Mesendoderm (in vitro differentiated cells): Measurements from ENCODE around the gene PROS1.
"Not testable (repeated sequence)": the region's sequence is repeated elsewhere in the genome, so short reads cannot be mapped to it uniquely, and the experiment has no call there.

Source experiments
- DNase-seq: peaks from one replicate; pipeline ENCODE4 v3.0.0; 2013
- H2AK5ac ChIP-seq: 2 replicates; pipeline ENCODE4 v1.6.1; 2013; ENCODE audit warnings: low read length, inconsistent platforms
- H2BK120ac ChIP-seq: 2 replicates; pipeline ENCODE4 v1.6.1; 2013; ENCODE audit warnings: low read depth, mild to moderate bottlenecking, low read length, moderate library complexity, mixed read lengths
- H2BK15ac ChIP-seq: replicated peaks from 2 replicates; pipeline ENCODE4 v1.6.1; 2013; ENCODE audit warnings: low read depth, mild to moderate bottlenecking, moderate library complexity
- H2BK5ac ChIP-seq: 2 replicates; pipeline ENCODE4 v1.6.1; 2013; ENCODE audit warnings: low read length, inconsistent platforms
- H3K18ac ChIP-seq: 2 replicates; pipeline ENCODE4 v1.6.1; 2013; ENCODE audit warnings: mild to moderate bottlenecking, low read length, mixed read lengths
- H3K23ac ChIP-seq: one replicate; pipeline ENCODE4 v1.6.1; 2013; ENCODE audit warnings: low read length
- H3K27ac ChIP-seq: 2 replicates; pipeline ENCODE4 v1.5.1; 2013; ENCODE audit warnings: low read depth, mild to moderate bottlenecking, inconsistent platforms, low read length, moderate library complexity
- H3K27me3 ChIP-seq: 2 replicates; pipeline ENCODE4 v1.6.1; 2013; ENCODE audit warnings: low read length, control low read depth, mild to moderate bottlenecking, inconsistent platforms; ENCODE audit not compliant: insufficient read depth, poor library complexity
- H3K36me3 ChIP-seq: 2 replicates; pipeline ENCODE4 v1.6.1; 2013; ENCODE audit warnings: low read length, inconsistent platforms; ENCODE audit not compliant: control insufficient read depth, insufficient read depth
- H3K4ac ChIP-seq: one replicate; pipeline ENCODE4 v1.6.1; 2013; ENCODE audit warnings: low read depth, mild to moderate bottlenecking, low read length, moderate library complexity
- H3K4me1 ChIP-seq: 2 replicates; pipeline ENCODE4 v1.6.1; 2013; ENCODE audit warnings: low read depth, low read length, inconsistent platforms; ENCODE audit not compliant: control insufficient read depth
- H3K4me2 ChIP-seq: 2 replicates; pipeline ENCODE4 v1.6.1; 2013; ENCODE audit warnings: low read length
- H3K4me3 ChIP-seq: 2 replicates; pipeline ENCODE4 v1.5.1; 2013; ENCODE audit warnings: mild to moderate bottlenecking, low read length
- H3K56ac ChIP-seq: one replicate; pipeline ENCODE4 v1.6.1; 2013; ENCODE audit warnings: low read length
- H3K79me1 ChIP-seq: 2 replicates; pipeline ENCODE4 v1.6.1; 2013; ENCODE audit warnings: low read length, inconsistent platforms
- H3K79me2 ChIP-seq: 2 replicates; pipeline ENCODE4 v1.6.1; 2013; ENCODE audit warnings: mild to moderate bottlenecking, low read length; ENCODE audit not compliant: control insufficient read depth, insufficient read depth
- H3K9ac ChIP-seq: 2 replicates; pipeline ENCODE4 v1.6.1; 2013; ENCODE audit warnings: low read length, inconsistent platforms
- H4K5ac ChIP-seq: one replicate; pipeline ENCODE4 v1.6.1; 2013; ENCODE audit warnings: low read length
- H4K8ac ChIP-seq: one replicate; pipeline ENCODE4 v1.6.1; 2013; ENCODE audit warnings: low read depth, mild to moderate bottlenecking, control low read depth, low read length, moderate library complexity
- WGBS: extraction: QIAGEN DNeasy Blood & Tissue Kit; methylation state at CpG from one replicate; pipeline ENCODE4 v1.1.7; 2013; ENCODE audit warnings: low lambda C conversion rate, missing lambda C conversion rate; ENCODE audit not compliant: insufficient coverage; ENCODE audit errors: extremely low coverage; 5-methylcytosine and 5-hydroxymethylcytosine counted together

The PROS1 gene

DNA sequence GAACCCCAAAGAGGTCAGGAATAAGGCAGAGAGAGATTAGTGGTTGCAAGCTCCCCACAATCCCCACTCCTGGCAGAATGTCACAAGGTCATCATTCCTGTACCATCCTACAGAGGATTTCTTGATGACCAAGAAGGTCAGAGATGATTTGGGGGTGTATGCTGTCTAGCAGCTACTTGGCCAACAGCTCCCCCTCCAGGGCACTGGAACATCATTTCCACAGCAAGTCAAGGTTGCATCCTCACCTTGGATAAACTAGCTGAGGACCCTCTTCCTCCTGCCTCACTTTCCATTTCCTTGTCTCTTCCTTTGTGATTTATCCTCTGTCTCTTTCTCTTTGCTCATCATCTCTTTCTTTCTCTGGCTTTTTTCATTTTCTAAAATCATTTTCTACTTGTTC is 106.3 kb downstream of the PROS1 start:
- no peaks in the 10 kb centered on the region for H3K27me3 ChIP-seq
- H3K4me3 ChIP-seq: no peak overlapping the region
- no peak overlapping the region for H3K56ac ChIP-seq
- no peak for DNase-seq
- no peak overlapping the region for H2BK5ac ChIP-seq
- no peak overlapping the region for H3K18ac ChIP-seq
- no peak overlapping the region for H3K9ac ChIP-seq
- H4K8ac ChIP-seq: no peak overlapping the region
- H3K4me1 ChIP-seq: no peaks in the 10 kb centered on the region
- H2BK15ac ChIP-seq: no peak overlapping the region
- H3K4me2 ChIP-seq: no peak overlapping the region
- H2BK120ac ChIP-seq: no peak overlapping the region
- no peak overlapping the region for H3K27ac ChIP-seq
- H2AK5ac ChIP-seq: no peak overlapping the region
- no peak overlapping the region for H3K23ac ChIP-seq
- H3K4ac ChIP-seq: no peak overlapping the region
- no peak overlapping the region for H4K5ac ChIP-seq
- H3K36me3 ChIP-seq: no peaks in the 10 kb centered on the region
- H3K79me1 ChIP-seq: no peaks in the 10 kb centered on the region
- H3K79me2 ChIP-seq: no peaks in the 10 kb centered on the region

DNA sequence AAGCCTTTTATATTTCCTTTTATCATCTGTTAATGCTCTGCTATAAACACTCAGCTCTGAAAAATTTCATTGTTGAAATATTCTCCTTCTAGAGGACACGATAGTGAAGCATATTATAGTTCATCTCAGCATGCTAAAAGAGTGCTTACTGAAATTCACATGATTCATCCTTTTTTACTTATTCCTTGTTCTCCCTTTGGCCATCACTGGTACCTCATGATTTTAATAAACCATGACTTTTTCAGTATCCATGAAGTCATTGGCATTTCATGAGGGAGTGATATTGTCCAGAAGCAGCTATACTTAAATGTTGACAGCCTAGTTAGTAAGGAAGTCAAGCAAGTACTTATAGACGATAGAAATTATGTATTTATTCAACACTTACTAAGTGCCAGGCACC is 112.7 kb downstream of the PROS1 start:
- H2AK5ac ChIP-seq: no peak overlapping the region
- no peak overlapping the region for H3K27ac ChIP-seq
- H2BK120ac ChIP-seq: no peak overlapping the region
- no peak overlapping the region for H3K23ac ChIP-seq
- H3K18ac ChIP-seq: no peak overlapping the region
- no peak overlapping the region for H3K9ac ChIP-seq
- H4K5ac ChIP-seq: no peak overlapping the region
- no peak overlapping the region for H4K8ac ChIP-seq
- WGBS: no CpG with 5 or more reads among the region's 2 CpGs
- H2BK5ac ChIP-seq: no peak overlapping the region
- no peaks in the 10 kb centered on the region for H3K4me1 ChIP-seq
- DNase-seq: no peak
- H3K79me1 ChIP-seq: no peaks in the 10 kb centered on the region
- no peak overlapping the region for H3K4me3 ChIP-seq
- no peak overlapping the region for H3K4ac ChIP-seq
- H3K36me3 ChIP-seq: no peaks in the 10 kb centered on the region
- H3K56ac ChIP-seq: no peak overlapping the region
- no peak overlapping the region for H3K4me2 ChIP-seq
- H3K27me3 ChIP-seq: no peaks in the 10 kb centered on the region
- no peak overlapping the region for H2BK15ac ChIP-seq
- no peaks in the 10 kb centered on the region for H3K79me2 ChIP-seq

DNA sequence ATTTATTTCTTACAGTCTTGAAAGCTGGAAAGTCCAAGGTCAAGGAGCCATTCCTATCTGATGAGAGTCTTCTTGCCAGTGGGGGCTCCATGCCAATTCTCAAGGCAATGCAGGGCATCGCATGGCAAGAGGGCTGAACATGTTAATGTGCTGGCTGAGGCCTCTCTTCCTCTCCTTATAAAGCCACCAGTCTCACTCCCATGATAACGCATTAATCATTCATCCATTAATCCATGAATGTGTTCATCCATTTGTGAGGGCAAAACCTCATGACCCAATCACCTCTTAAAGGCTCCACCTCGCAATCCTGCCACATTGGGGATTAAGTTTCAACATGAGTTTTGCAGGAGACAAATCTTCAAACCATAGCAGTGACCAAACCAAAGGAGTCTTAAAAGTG is 118.3 kb downstream of the PROS1 start:
- no peaks in the 10 kb centered on the region for H3K79me1 ChIP-seq
- no peak overlapping the region for H3K4me3 ChIP-seq
- no peak overlapping the region for H3K18ac ChIP-seq
- no peak overlapping the region for H2BK5ac ChIP-seq
- H3K4me2 ChIP-seq: no peak overlapping the region
- no peak overlapping the region for H2BK15ac ChIP-seq
- WGBS: no CpG with 5 or more reads among the region's 3 CpGs
- no peak overlapping the region for H2AK5ac ChIP-seq
- H2BK120ac ChIP-seq: no peak overlapping the region
- H3K9ac ChIP-seq: no peak overlapping the region
- H3K36me3 ChIP-seq: no peaks in the 10 kb centered on the region
- no peaks in the 10 kb centered on the region for H3K4me1 ChIP-seq
- no peaks in the 10 kb centered on the region for H3K79me2 ChIP-seq
- H3K27ac ChIP-seq: no peak overlapping the region
- no peak overlapping the region for H3K23ac ChIP-seq
- no peak overlapping the region for H3K4ac ChIP-seq
- no peak overlapping the region for H4K5ac ChIP-seq
- H3K56ac ChIP-seq: no peak overlapping the region
- no peak overlapping the region for H4K8ac ChIP-seq
- no peaks in the 10 kb centered on the region for H3K27me3 ChIP-seq
- no peak for DNase-seq

DNA sequence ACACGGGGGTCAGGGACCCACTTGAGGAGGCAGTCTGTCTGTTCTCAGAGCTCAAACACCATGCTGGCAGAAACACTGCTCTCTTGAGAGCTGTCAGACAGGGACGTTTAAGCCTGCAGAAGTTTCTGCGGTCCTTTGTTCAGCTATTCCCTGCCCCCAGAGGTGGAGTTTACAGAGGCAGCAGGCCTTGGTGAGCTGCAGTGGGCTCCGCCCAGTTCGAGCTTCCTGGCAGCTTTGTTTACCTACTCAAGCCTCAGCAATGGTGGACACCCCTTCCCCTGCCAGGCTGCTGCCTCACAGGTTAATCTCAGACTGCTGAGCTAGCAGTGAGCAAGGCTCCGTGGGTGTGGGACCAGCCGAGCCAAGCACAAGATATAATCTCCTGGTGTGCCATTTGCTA is 121.5 kb downstream of the PROS1 start:
- not testable (repeated sequence) for H3K9ac ChIP-seq, H2BK5ac ChIP-seq, H4K8ac ChIP-seq, H3K79me2 ChIP-seq, H2BK15ac ChIP-seq, H3K4me3 ChIP-seq, DNase-seq, H2BK120ac ChIP-seq, H3K27me3 ChIP-seq, H4K5ac ChIP-seq, H2AK5ac ChIP-seq, H3K4ac ChIP-seq, H3K4me1 ChIP-seq, H3K23ac ChIP-seq, H3K56ac ChIP-seq, H3K79me1 ChIP-seq, H3K4me2 ChIP-seq, H3K27ac ChIP-seq, H3K18ac ChIP-seq, H3K36me3 ChIP-seq
- WGBS: no CpG with 5 or more reads among the region's 7 CpGs

DNA sequence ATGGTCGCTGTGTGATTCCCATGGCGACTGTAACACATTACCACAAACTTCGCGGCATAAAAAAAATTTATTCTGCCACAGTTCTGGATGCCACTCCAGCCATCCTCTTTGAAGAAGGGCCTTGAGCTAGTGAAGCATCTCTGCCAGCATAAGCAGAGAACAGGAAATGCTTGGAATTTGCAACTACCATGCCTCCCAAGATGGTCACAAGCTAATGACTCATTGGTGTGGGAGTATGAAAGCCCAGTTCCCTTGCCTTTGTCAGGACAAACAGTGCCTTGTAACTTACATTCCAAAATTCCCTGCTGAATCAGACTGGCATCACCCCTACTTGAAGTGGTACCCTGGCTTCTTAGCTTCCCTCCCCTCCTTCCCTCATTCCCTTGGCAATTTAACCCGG is 129.7 kb downstream of the PROS1 start:
- WGBS: no CpG with 5 or more reads among the region's 5 CpGs
- no peak overlapping the region for H3K27ac ChIP-seq
- no peaks in the 10 kb centered on the region for H3K27me3 ChIP-seq

DNA sequence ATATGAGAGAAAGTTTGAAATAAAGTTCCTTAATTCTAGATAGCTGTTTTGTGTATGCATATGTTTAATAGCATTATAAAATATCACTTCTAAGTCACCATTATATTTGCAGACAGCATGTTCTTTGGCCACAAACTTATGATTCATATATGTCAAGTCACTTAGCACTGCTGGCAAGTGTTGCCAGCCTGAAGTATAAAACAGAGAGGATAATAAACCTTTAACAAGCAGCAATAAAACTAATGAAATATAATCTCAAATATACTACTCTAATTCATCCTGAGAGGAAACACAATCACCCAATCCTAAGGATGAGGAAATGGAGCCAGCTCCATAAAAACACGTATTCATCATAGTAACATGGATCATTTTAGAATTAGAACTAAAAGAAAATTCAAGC is 134.5 kb downstream of the PROS1 start:
- not testable (repeated sequence) for H3K79me2 ChIP-seq, H3K9ac ChIP-seq, H3K4ac ChIP-seq, H4K5ac ChIP-seq, H3K27ac ChIP-seq, H3K36me3 ChIP-seq, H2BK120ac ChIP-seq, H3K4me3 ChIP-seq, H2BK15ac ChIP-seq, H3K56ac ChIP-seq, H3K4me2 ChIP-seq, DNase-seq, H3K4me1 ChIP-seq, H3K79me1 ChIP-seq, H4K8ac ChIP-seq, H3K27me3 ChIP-seq, H2BK5ac ChIP-seq, H3K18ac ChIP-seq, H3K23ac ChIP-seq, H2AK5ac ChIP-seq
- WGBS: no CpG with 5 or more reads among the region's 1 CpG

More for the DNA sequence above, 129.7 kb downstream of the PROS1 start:
- no peak overlapping the region for H2BK120ac ChIP-seq
- no peak overlapping the region for H3K4me2 ChIP-seq
- H3K79me2 ChIP-seq: no peaks in the 10 kb centered on the region
- no peak overlapping the region for H2BK15ac ChIP-seq
- DNase-seq: peak; percentile 43
- no peak overlapping the region for H3K4me3 ChIP-seq
- no peak overlapping the region for H2AK5ac ChIP-seq
- no peak overlapping the region for H3K18ac ChIP-seq
- H3K4ac ChIP-seq: no peak overlapping the region
- H3K79me1 ChIP-seq: no peaks in the 10 kb centered on the region
- no peak overlapping the region for H4K5ac ChIP-seq
- no peaks in the 10 kb centered on the region for H3K4me1 ChIP-seq
- H3K36me3 ChIP-seq: no peaks in the 10 kb centered on the region
- H3K56ac ChIP-seq: no peak overlapping the region
- no peak overlapping the region for H4K8ac ChIP-seq
- no peak overlapping the region for H3K9ac ChIP-seq
- no peak overlapping the region for H2BK5ac ChIP-seq
- H3K23ac ChIP-seq: no peak overlapping the region
